Mesothelial cell of epicardium (in vitro differentiated cells): ENCODE data around the gene RHOXF2B. TPM values are rescaled to one million over a fixed set of nuclear protein-coding genes. Genes with fewer than 3 reads are reported as not detected.
"Not testable (repeated sequence)": the region's sequence is repeated elsewhere in the genome, so short reads cannot be mapped to it uniquely, and the experiment has no call there.

Source experiments
- DNase-seq, 2 experiments: peaks; one replicate each; pipeline ENCODE4 v3.0.0; 2021; ENCODE audit warnings: low spot score in 2 of 2; ENCODE audit not compliant: unreplicated experiment in 2 of 2
- H3K27ac Mint-ChIP-seq: 2 replicates; pipeline ENCODE4 v1.8.0; 2021; ENCODE audit warnings: mixed read lengths
- H3K27me3 Mint-ChIP-seq: 2 replicates; pipeline ENCODE4 v1.8.0; 2021; ENCODE audit warnings: low read depth, mixed read lengths
- H3K36me3 Mint-ChIP-seq: 2 replicates; pipeline ENCODE4 v1.8.0; 2021; ENCODE audit warnings: mixed read lengths
- H3K4me1 Mint-ChIP-seq: 2 replicates; pipeline ENCODE4 v1.8.0; 2021; ENCODE audit warnings: mixed read lengths
- H3K4me3 Mint-ChIP-seq: 2 replicates; pipeline ENCODE4 v1.8.0; 2021; ENCODE audit warnings: mild to moderate bottlenecking, moderate library complexity, mixed read lengths
- H3K9me3 Mint-ChIP-seq: 2 replicates; pipeline ENCODE4 v1.8.0; 2021; ENCODE audit warnings: mixed read lengths
- CTCF ChIP-seq: fragments of 200-600 bp; sonication (generic); IDR thresholded peaks from one replicate; pipeline ENCODE4 v1.5.0; 2021; ENCODE audit warnings: antibody characterized with exemption; ENCODE audit not compliant: unreplicated experiment
- total RNA-seq: library from RNA; stranded (reverse); gene quantifications from 3 replicates; pipeline ENCODE4 v1.2.1, GENCODE V29; 2021

Gene RHOXF2B
- total RNA-seq: not detected in 3 replicates

- H3K4me1 Mint-ChIP-seq, DNase-seq, H3K4me3 Mint-ChIP-seq, H3K27ac Mint-ChIP-seq, H3K36me3 Mint-ChIP-seq, H3K9me3 Mint-ChIP-seq, H3K27me3 Mint-ChIP-seq: not testable (repeated sequence)
Measured at GRCh38 chrX:120077590-120077989, at the start of gene RHOXF2B. Gene RHOXF2B (minus strand): TSS chrX:120077690. CDS start chrX:120077552, 138 bp downstream.

GRCh38 chrX:120125444-120125843 is 48.0 kb upstream of the RHOXF2B start:
- Mint-ChIP-seq H3K27ac (no peak overlapping the region), H3K4me3 (no peak overlapping the region), H3K4me1 (no peaks in the 10 kb centered on the region), H3K9me3 (peaks cover 18% of the 10 kb centered on the region), H3K27me3 (no peaks in the 10 kb centered on the region), H3K36me3 (no peaks in the 10 kb centered on the region)
- DNase-seq: no peak
- no peak for TF ChIP-seq CTCF

GRCh38 chrX:120120223-120120622 is 42.7 kb upstream of the RHOXF2B start:
- no peak overlapping the region for H3K4me3 Mint-ChIP-seq
- TF ChIP-seq CTCF: no peak
- DNase-seq: no peak
- H3K27ac Mint-ChIP-seq: no peak overlapping the region
- no peaks in the 10 kb centered on the region for H3K4me1 Mint-ChIP-seq
- no peaks in the 10 kb centered on the region for H3K36me3 Mint-ChIP-seq
- H3K9me3 Mint-ChIP-seq: peaks cover 10% of the 10 kb centered on the region
- H3K27me3 Mint-ChIP-seq: no peaks in the 10 kb centered on the region

- Mint-ChIP-seq H3K4me1 (no peaks in the 10 kb centered on the region), H3K9me3 (peaks cover 15% of the 10 kb centered on the region), H3K4me3 (no peak within 1 kb of the TSS), H3K36me3 (peaks cover 2% of the 10 kb centered on the region), H3K27me3 (no peaks in the 10 kb centered on the region), H3K27ac (no peak within 1 kb of the TSS)
- TF ChIP-seq CTCF: no peak
- DNase-seq: no peak
Measured at GRCh38 chrX:120115438-120115963, 38.0 kb upstream of the RHOXF2B start, which contains the start of gene RHOXF1. Gene RHOXF1 (minus strand): TSS chrX:120115913. CDS start chrX:120115862, 51 bp downstream.

- Mint-ChIP-seq H3K4me3 (no peak overlapping the region), H3K36me3 (peaks cover 2% of the 10 kb centered on the region), H3K9me3 (peaks cover 16% of the 10 kb centered on the region)
Measured at GRCh38 chrX:120111611-120112010, 34.1 kb upstream of the RHOXF2B start.

GRCh38 chrX:120109378-120109777 is 31.9 kb upstream of the RHOXF2B start:
- no peaks in the 10 kb centered on the region for H3K4me1 Mint-ChIP-seq
- peaks cover 2% of the 10 kb centered on the region for H3K36me3 Mint-ChIP-seq
- no peak overlapping the region for H3K4me3 Mint-ChIP-seq
- H3K27ac Mint-ChIP-seq: no peak overlapping the region
- peaks cover 25% of the 10 kb centered on the region for H3K9me3 Mint-ChIP-seq
- H3K27me3 Mint-ChIP-seq: no peaks in the 10 kb centered on the region
- DNase-seq: no peak
- TF ChIP-seq CTCF: no peak

More at GRCh38 chrX:120111611-120112010, 34.1 kb upstream of the RHOXF2B start:
- H3K27me3 Mint-ChIP-seq: no peaks in the 10 kb centered on the region
- H3K4me1 Mint-ChIP-seq: no peaks in the 10 kb centered on the region
- no peak for DNase-seq
- H3K27ac Mint-ChIP-seq: no peak overlapping the region
- TF ChIP-seq CTCF: no peak

GRCh38 chrX:120104707-120105106 is 27.2 kb upstream of the RHOXF2B start:
- H3K4me3 Mint-ChIP-seq, H3K27me3 Mint-ChIP-seq, H3K4me1 Mint-ChIP-seq, H3K27ac Mint-ChIP-seq, DNase-seq, H3K36me3 Mint-ChIP-seq: not testable (repeated sequence)
- H3K9me3 Mint-ChIP-seq: peaks cover 49% of the 10 kb centered on the region

- not testable (repeated sequence) for H3K27me3 Mint-ChIP-seq, DNase-seq, H3K36me3 Mint-ChIP-seq, H3K4me1 Mint-ChIP-seq, H3K4me3 Mint-ChIP-seq, H3K27ac Mint-ChIP-seq
- H3K9me3 Mint-ChIP-seq: peaks cover 46% of the 10 kb centered on the region
Measured at GRCh38 chrX:120101057-120101456, 23.6 kb upstream of the RHOXF2B start.
